ENCODE data around the gene PDGFD.

- TF ChIP-seq, protein P1, sequence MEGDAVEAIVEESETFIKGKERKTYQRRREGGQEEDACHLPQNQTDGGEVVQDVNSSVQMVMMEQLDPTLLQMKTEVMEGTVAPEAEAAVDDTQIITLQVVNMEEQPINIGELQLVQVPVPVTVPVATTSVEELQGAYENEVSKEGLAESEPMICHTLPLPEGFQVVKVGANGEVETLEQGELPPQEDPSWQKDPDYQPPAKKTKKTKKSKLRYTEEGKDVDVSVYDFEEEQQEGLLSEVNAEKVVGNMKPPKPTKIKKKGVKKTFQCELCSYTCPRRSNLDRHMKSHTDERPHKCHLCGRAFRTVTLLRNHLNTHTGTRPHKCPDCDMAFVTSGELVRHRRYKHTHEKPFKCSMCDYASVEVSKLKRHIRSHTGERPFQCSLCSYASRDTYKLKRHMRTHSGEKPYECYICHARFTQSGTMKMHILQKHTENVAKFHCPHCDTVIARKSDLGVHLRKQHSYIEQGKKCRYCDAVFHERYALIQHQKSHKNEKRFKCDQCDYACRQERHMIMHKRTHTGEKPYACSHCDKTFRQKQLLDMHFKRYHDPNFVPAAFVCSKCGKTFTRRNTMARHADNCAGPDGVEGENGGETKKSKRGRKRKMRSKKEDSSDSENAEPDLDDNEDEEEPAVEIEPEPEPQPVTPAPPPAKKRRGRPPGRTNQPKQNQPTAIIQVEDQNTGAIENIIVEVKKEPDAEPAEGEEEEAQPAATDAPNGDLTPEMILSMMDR (IDR thresholded peaks at IDR 0.05; ENCODE audit: low read depth, low read length) = no peak
- TF ChIP-seq EZH2phosphoT487 (IDR thresholded peaks at IDR 0.05; ENCODE audit: low read depth) = no peak
Observed at GRCh38 chr11:104033134-104033533, 130.8 kb downstream of the PDGFD start.

All from OCI-LY3 (cell line).